Stimulated activated CD4-positive, alpha-beta T cell treated with anti-CD3 and anti-CD28 coated beads, Interleukin-4, amount 100 ng/mL, for 1 hour (primary cell): ENCODE data around the gene DNAH17.

Experiments
- DNase-seq: peaks from one replicate; pipeline ENCODE4 v3.0.0-alpha.2; 2020

The DNAH17 gene

GRCh38 chr17:78427140-78427539 is 150.1 kb downstream of the DNAH17 start:
- DNase-seq = no peak

- no peak for DNase-seq
Observed at GRCh38 chr17:78426293-78426879, 150.8 kb downstream of the DNAH17 start.

- DNase-seq = no peak
Observed at GRCh38 chr17:78425429-78425828, 151.8 kb downstream of the DNAH17 start.

- no peak for DNase-seq
Observed at GRCh38 chr17:78423961-78424675, 153.1 kb downstream of the DNAH17 start.

GRCh38 chr17:78422872-78423588 is 154.2 kb downstream of the DNAH17 start:
- no peak for DNase-seq

- DNase-seq = no peak
Observed at GRCh38 chr17:78422267-78422605, 155.0 kb downstream of the DNAH17 start.

GRCh38 chr17:78421534-78422266 is 155.5 kb downstream of the DNAH17 start:
- peak; percentile 75 for DNase-seq

GRCh38 chr17:78421084-78421533 is 156.1 kb downstream of the DNAH17 start:
- DNase-seq = no peak

GRCh38 chr17:78419970-78420815 is 157.0 kb downstream of the DNAH17 start:
- DNase-seq = no peak

- DNase-seq = no peak
Observed at GRCh38 chr17:78418326-78419026, 158.7 kb downstream of the DNAH17 start.

- DNase-seq = no peak
Observed at GRCh38 chr17:78417531-78417909, 159.7 kb downstream of the DNAH17 start.

- no peak for DNase-seq
Observed at GRCh38 chr17:78416791-78417530, 160.2 kb downstream of the DNAH17 start.

- DNase-seq = no peak
Observed at GRCh38 chr17:78415821-78416711, 161.1 kb downstream of the DNAH17 start.

- peak; percentile 56 for DNase-seq
Observed at GRCh38 chr17:78414178-78415162, 162.7 kb downstream of the DNAH17 start.

GRCh38 chr17:78412403-78412802 is 164.8 kb downstream of the DNAH17 start:
- DNase-seq = peak; percentile 21

GRCh38 chr17:78411241-78411857 is 165.8 kb downstream of the DNAH17 start:
- DNase-seq = no peak

- no peak for DNase-seq
Observed at GRCh38 chr17:78409191-78409928, 167.8 kb downstream of the DNAH17 start.
